ENCODE data around the gene MXRA5. TPM values are rescaled to one million over a fixed set of nuclear protein-coding genes. Genes with fewer than 3 reads are reported as not detected.
"Not testable (repeated sequence)": the region's sequence is repeated elsewhere in the genome, so short reads cannot be mapped to it uniquely, and the experiment has no call there.

MXRA5 gene
- total and polyA plus RNA-seq, 10 donors = 0.28 to 13.6 (median 7.2) TPM

DNA sequence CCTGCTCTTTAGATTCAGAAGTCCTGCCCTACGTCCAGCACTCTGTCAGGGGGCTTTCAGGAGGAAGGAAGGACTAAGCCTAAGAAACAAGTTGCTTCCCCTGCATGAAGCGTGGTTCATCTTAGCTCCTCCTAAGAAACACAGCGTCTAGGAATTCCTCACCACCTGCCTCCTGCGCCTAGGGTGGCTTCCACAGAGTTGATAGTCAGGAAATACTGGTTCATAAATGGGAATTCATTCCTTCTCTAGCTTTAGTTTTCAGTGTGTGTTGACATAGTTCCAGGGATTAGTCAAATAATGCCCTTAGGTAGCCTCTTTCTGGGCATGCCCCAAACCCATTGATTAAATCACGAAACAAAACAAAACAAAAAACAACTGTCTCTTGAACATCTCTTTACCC is 1.7 kb upstream of the MXRA5 start:
- no peak overlapping the region for H3K27ac ChIP-seq
- no peak for DNase-seq
- peaks cover 0 to 42% (median 25%) of the 10 kb centered on the region in 7 donors for H3K27me3 ChIP-seq (replicated peaks in 1 of 7)
- WGBS, 5 donors = 81 to 92% (median 83%) methylated on average over 5 of the region's 5 CpGs
- H3K4me1 ChIP-seq = no peaks in the 10 kb centered on the region
- H3K9me3 ChIP-seq = peaks cover 0 to 10% (median 0%) of the 10 kb centered on the region in 8 donors
- intact Hi-C loops (cut with DNase I; ENCODE audit: low total_unique reads) = no loop called here
- no peaks in the 10 kb centered on the region for H3K36me3 ChIP-seq
- H3K4me3 ChIP-seq = no peak overlapping the region
- TF ChIP-seq POLR2AphosphoS5 (IDR thresholded peaks at IDR 0.05) (no peak), POLR2A (IDR thresholded peaks at IDR 0.05) (no peak)
- TF ChIP-seq, protein P1, sequence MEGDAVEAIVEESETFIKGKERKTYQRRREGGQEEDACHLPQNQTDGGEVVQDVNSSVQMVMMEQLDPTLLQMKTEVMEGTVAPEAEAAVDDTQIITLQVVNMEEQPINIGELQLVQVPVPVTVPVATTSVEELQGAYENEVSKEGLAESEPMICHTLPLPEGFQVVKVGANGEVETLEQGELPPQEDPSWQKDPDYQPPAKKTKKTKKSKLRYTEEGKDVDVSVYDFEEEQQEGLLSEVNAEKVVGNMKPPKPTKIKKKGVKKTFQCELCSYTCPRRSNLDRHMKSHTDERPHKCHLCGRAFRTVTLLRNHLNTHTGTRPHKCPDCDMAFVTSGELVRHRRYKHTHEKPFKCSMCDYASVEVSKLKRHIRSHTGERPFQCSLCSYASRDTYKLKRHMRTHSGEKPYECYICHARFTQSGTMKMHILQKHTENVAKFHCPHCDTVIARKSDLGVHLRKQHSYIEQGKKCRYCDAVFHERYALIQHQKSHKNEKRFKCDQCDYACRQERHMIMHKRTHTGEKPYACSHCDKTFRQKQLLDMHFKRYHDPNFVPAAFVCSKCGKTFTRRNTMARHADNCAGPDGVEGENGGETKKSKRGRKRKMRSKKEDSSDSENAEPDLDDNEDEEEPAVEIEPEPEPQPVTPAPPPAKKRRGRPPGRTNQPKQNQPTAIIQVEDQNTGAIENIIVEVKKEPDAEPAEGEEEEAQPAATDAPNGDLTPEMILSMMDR (IDR thresholded peaks at IDR 0.05 in 8 of 11, conservative IDR thresholded peaks at IDR 0.05 in 3 of 11) = no peak

DNA sequence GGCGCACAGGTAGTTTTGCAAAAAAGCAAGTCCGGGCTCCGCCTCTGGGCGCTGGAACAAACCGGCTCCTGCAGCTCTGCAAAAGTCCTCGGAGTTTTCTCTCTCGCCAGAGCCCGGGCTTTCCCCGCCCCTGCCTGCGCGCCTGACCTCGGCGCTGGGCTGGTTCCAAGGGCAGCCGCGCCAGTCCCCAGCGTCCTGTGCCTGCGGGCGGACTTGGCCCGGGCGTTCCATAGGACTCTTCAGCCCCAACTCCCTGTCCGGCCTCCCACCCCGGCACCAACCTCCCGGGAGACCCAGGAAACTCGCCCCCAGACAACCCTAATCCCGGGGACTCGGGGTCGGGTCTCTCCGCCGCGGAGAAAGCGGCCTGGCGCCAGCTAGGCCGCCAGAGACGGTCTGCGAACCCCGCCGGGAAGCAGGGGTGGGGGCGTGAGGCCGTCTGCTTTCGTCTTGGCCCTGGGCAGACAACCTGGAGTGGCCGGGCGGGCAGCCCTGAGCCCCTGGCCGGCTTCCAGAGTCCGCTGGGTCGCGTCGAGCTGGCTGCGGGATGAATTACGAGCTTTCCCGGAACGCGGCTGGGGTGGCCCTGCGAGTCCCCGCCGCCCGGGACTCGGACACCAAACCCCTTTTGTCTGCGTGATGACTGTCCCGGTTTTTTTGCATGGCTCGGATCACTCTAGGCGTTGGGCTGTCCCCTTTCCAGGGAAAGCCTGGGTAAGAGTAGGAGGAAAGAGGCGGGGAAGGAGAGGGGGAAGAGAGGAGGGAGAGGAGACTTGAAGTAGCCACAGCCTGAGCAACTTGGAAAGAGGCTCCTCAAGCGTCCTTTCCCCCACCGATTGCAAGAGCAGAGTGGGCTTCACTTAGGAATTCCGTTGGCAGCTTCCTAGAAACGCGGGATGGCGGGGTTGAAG is 916 bp downstream of the MXRA5 start:
- 4 to 9% (median 6%) methylated on average over 9 to 68 of the region's 68 CpGs for WGBS, 5 donors

GRCh38 chrX:3343569-3343968 is 2.9 kb downstream of the MXRA5 start:
- H3K9me3 ChIP-seq; DNase-seq; H3K4me1 ChIP-seq; H3K27ac ChIP-seq; H3K4me3 ChIP-seq; H3K36me3 ChIP-seq; intact Hi-C loops (cut with DNase I; ENCODE audit: low total_unique reads): not testable (repeated sequence)
- 21 to 38% (median 30%) methylated on average over 8 to 24 of the region's 24 CpGs for WGBS, 5 donors
- peaks cover 0 to 42% (median 25%) of the 10 kb centered on the region in 7 donors for H3K27me3 ChIP-seq (replicated peaks in 1 of 7)

More for the DNA sequence above, 916 bp downstream of the MXRA5 start:
- H3K4me1 ChIP-seq = no peaks in the 10 kb centered on the region
- DNase-seq = peak; percentile 76
- peak overlapping the region; percentile 40 to 82 (median 68) for H3K27ac ChIP-seq
- H3K4me3 ChIP-seq = peak overlapping the region; percentile 2 to 57 (median 34)
- intact Hi-C loops (cut with DNase I; ENCODE audit: low total_unique reads) = no loop called here
- H3K36me3 ChIP-seq = no peaks in the 10 kb centered on the region
- TF ChIP-seq POLR2AphosphoS5 (IDR thresholded peaks at IDR 0.05) = peak in 2 of 3 donors; percentile 75 to 77
- TF ChIP-seq POLR2A (IDR thresholded peaks at IDR 0.05) = no peak
- H3K9me3 ChIP-seq = peaks cover 0 to 10% (median 0%) of the 10 kb centered on the region in 8 donors
- peaks cover 0 to 42% (median 25%) of the 10 kb centered on the region in 7 donors for H3K27me3 ChIP-seq (replicated peaks in 1 of 7)

DNA sequence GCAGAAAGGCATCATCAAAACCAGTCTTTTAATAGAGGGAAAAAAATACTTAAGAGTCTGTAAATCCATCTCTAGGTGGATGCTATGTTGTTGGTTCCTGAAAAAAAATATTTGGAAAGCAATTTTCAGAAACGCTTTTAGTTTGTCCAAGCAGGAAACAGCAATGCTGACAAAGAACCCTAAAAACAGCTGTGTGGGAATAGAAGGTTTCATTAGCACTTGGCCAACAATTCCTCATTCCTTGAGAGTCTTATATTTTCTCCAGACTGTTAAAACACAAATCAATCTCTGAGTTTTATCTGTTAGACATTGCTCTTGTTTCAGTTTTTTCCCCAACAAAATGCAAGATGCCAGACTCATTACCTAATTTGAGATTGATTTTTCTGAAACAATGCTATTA is 6.4 kb downstream of the MXRA5 start:
- Histone ChIP-seq H3K27ac (no peak overlapping the region), H3K36me3 (no peaks in the 10 kb centered on the region), H3K4me3 (no peak overlapping the region), H3K9me3 (no peaks in the 10 kb centered on the region), H3K27me3 (replicated peaks in 1 of 7) (peaks cover 0 to 13% (median 5%) of the 10 kb centered on the region in 7 donors), H3K4me1 (no peaks in the 10 kb centered on the region)
- intact Hi-C loops (cut with DNase I; ENCODE audit: low total_unique reads) = no loop called here
- TF ChIP-seq POLR2A (IDR thresholded peaks at IDR 0.05) (no peak), POLR2AphosphoS5 (IDR thresholded peaks at IDR 0.05) (no peak)
- TF ChIP-seq, protein P1 (IDR thresholded peaks at IDR 0.05 in 8 of 11, conservative IDR thresholded peaks at IDR 0.05 in 3 of 11) = no peak
- DNase-seq = no peak
- WGBS, 5 donors = 47 to 69% (median 51%) methylated on average over 1 of the region's 1 CpG

- DNase-seq = no peak
- TF ChIP-seq POLR2AphosphoS5 (IDR thresholded peaks at IDR 0.05) (no peak), POLR2A (IDR thresholded peaks at IDR 0.05) (no peak)
- TF ChIP-seq, protein P1 (IDR thresholded peaks at IDR 0.05 in 8 of 11, conservative IDR thresholded peaks at IDR 0.05 in 3 of 11) = no peak
- 73 to 94% (median 80%) methylated on average over 7 of the region's 7 CpGs for WGBS, 5 donors
- Histone ChIP-seq H3K27me3 (replicated peaks in 1 of 7) (no peaks in the 10 kb centered on the region), H3K4me1 (no peaks in the 10 kb centered on the region), H3K36me3 (no peaks in the 10 kb centered on the region), H3K4me3 (no peak overlapping the region), H3K9me3 (no peaks in the 10 kb centered on the region), H3K27ac (no peak overlapping the region)
- intact Hi-C loops (cut with DNase I; ENCODE audit: low total_unique reads) = no loop called here
These were observed 19.8 kb downstream of the MXRA5 start for GRCh38 chrX:3326681-3327080.

Measured in spleen (tissue), 11 donors.